Activated naive CD4-positive, alpha-beta T cell treated with anti-CD3 and anti-CD28 coated beads, Interleukin-2, amount 50 U/mL, for 24 hours (primary cell): ENCODE data around the gene NEDD4L.

Source experiments
- H3K27ac Mint-ChIP-seq: one replicate; pipeline ENCODE4 v1.8.0; 2021; ENCODE audit warnings: mild to moderate bottlenecking, mixed read lengths
- H3K27me3 Mint-ChIP-seq: one replicate; pipeline ENCODE4 v1.8.0; 2021; ENCODE audit warnings: mixed read lengths
- H3K36me3 Mint-ChIP-seq: one replicate; pipeline ENCODE4 v1.8.0; 2021; ENCODE audit warnings: mixed read lengths
- H3K4me1 Mint-ChIP-seq: one replicate; pipeline ENCODE4 v1.8.0; 2021; ENCODE audit warnings: mixed read lengths
- H3K4me3 Mint-ChIP-seq: one replicate; pipeline ENCODE4 v1.8.0; 2021; ENCODE audit warnings: mild to moderate bottlenecking, mixed read lengths
- H3K9me3 Mint-ChIP-seq: one replicate; pipeline ENCODE4 v1.8.0; 2021; ENCODE audit warnings: mixed read lengths

Gene NEDD4L

GRCh38 chr18:58394046-58394445 is 350.0 kb downstream of the NEDD4L start:
- Mint-ChIP-seq H3K27me3 (no peaks in the 10 kb centered on the region), H3K27ac (no peak overlapping the region), H3K9me3 (no peaks in the 10 kb centered on the region), H3K4me1 (peaks cover 5% of the 10 kb centered on the region), H3K36me3 (no peaks in the 10 kb centered on the region), H3K4me3 (no peak overlapping the region)

- Mint-ChIP-seq H3K27me3 (no peaks in the 10 kb centered on the region), H3K27ac (no peak overlapping the region), H3K4me1 (peaks cover 5% of the 10 kb centered on the region), H3K36me3 (no peaks in the 10 kb centered on the region), H3K9me3 (no peaks in the 10 kb centered on the region), H3K4me3 (no peak overlapping the region)
These were observed 350.8 kb downstream of the NEDD4L start for GRCh38 chr18:58394602-58395425.

- Mint-ChIP-seq H3K4me3 (no peak overlapping the region), H3K4me1 (peaks cover 19% of the 10 kb centered on the region), H3K27ac (no peak overlapping the region), H3K27me3 (no peaks in the 10 kb centered on the region), H3K9me3 (no peaks in the 10 kb centered on the region), H3K36me3 (no peaks in the 10 kb centered on the region)
These were observed 352.1 kb downstream of the NEDD4L start for GRCh38 chr18:58396144-58396543.

GRCh38 chr18:58396966-58397365 is 352.9 kb downstream of the NEDD4L start:
- Mint-ChIP-seq H3K4me3 (no peak overlapping the region), H3K27me3 (no peaks in the 10 kb centered on the region), H3K36me3 (no peaks in the 10 kb centered on the region), H3K4me1 (peaks cover 23% of the 10 kb centered on the region), H3K27ac (no peak overlapping the region), H3K9me3 (no peaks in the 10 kb centered on the region)

GRCh38 chr18:58397385-58398132 is 353.5 kb downstream of the NEDD4L start:
- Mint-ChIP-seq H3K4me1 (peaks cover 27% of the 10 kb centered on the region), H3K27me3 (no peaks in the 10 kb centered on the region), H3K36me3 (no peaks in the 10 kb centered on the region), H3K9me3 (no peaks in the 10 kb centered on the region), H3K4me3 (no peak overlapping the region), H3K27ac (no peak overlapping the region)

- Mint-ChIP-seq H3K27me3 (no peaks in the 10 kb centered on the region), H3K36me3 (no peaks in the 10 kb centered on the region), H3K4me3 (no peak overlapping the region), H3K27ac (no peak overlapping the region), H3K4me1 (peaks cover 27% of the 10 kb centered on the region), H3K9me3 (no peaks in the 10 kb centered on the region)
These were observed 354.8 kb downstream of the NEDD4L start for GRCh38 chr18:58398648-58399398.

GRCh38 chr18:58400331-58400870 is 356.4 kb downstream of the NEDD4L start:
- H3K27me3 Mint-ChIP-seq, result no peaks in the 10 kb centered on the region
- no peaks in the 10 kb centered on the region for H3K36me3 Mint-ChIP-seq
- H3K4me3 Mint-ChIP-seq, result peak overlapping the region; percentile 13
- H3K27ac Mint-ChIP-seq, result peak overlapping the region; percentile 10
- peaks cover 27% of the 10 kb centered on the region for H3K4me1 Mint-ChIP-seq
- H3K9me3 Mint-ChIP-seq, result no peaks in the 10 kb centered on the region

GRCh38 chr18:58401191-58401590 is 357.2 kb downstream of the NEDD4L start:
- no peaks in the 10 kb centered on the region for H3K27me3 Mint-ChIP-seq

GRCh38 chr18:58402247-58402646 is 358.2 kb downstream of the NEDD4L start:
- H3K4me3 Mint-ChIP-seq, result no peak overlapping the region
- H3K36me3 Mint-ChIP-seq, result no peaks in the 10 kb centered on the region
- H3K27ac Mint-ChIP-seq, result no peak overlapping the region
- H3K27me3 Mint-ChIP-seq, result no peaks in the 10 kb centered on the region
- H3K4me1 Mint-ChIP-seq, result peaks cover 22% of the 10 kb centered on the region
- H3K9me3 Mint-ChIP-seq, result no peaks in the 10 kb centered on the region

More at GRCh38 chr18:58401191-58401590, 357.2 kb downstream of the NEDD4L start:
- no peaks in the 10 kb centered on the region for H3K36me3 Mint-ChIP-seq
- peaks cover 22% of the 10 kb centered on the region for H3K4me1 Mint-ChIP-seq
- H3K27ac Mint-ChIP-seq, result peak overlapping the region; percentile 4
- H3K4me3 Mint-ChIP-seq, result no peak overlapping the region
- no peaks in the 10 kb centered on the region for H3K9me3 Mint-ChIP-seq

- no peak overlapping the region for H3K27ac Mint-ChIP-seq
- no peaks in the 10 kb centered on the region for H3K9me3 Mint-ChIP-seq
- H3K4me3 Mint-ChIP-seq, result no peak overlapping the region
- no peaks in the 10 kb centered on the region for H3K27me3 Mint-ChIP-seq
- H3K36me3 Mint-ChIP-seq, result no peaks in the 10 kb centered on the region
- peaks cover 22% of the 10 kb centered on the region for H3K4me1 Mint-ChIP-seq
These were observed 359.1 kb downstream of the NEDD4L start for GRCh38 chr18:58402951-58403702.

GRCh38 chr18:58403799-58404455 is 359.9 kb downstream of the NEDD4L start:
- Mint-ChIP-seq H3K36me3 (no peaks in the 10 kb centered on the region), H3K27me3 (no peaks in the 10 kb centered on the region), H3K4me3 (no peak overlapping the region), H3K4me1 (peaks cover 22% of the 10 kb centered on the region), H3K27ac (no peak overlapping the region), H3K9me3 (no peaks in the 10 kb centered on the region)

- H3K4me3 Mint-ChIP-seq, result no peak overlapping the region
- peaks cover 17% of the 10 kb centered on the region for H3K4me1 Mint-ChIP-seq
- H3K27me3 Mint-ChIP-seq, result no peaks in the 10 kb centered on the region
- no peaks in the 10 kb centered on the region for H3K36me3 Mint-ChIP-seq
- no peak overlapping the region for H3K27ac Mint-ChIP-seq
- H3K9me3 Mint-ChIP-seq, result no peaks in the 10 kb centered on the region
These were observed 361.3 kb downstream of the NEDD4L start for GRCh38 chr18:58405107-58405898.

- Mint-ChIP-seq H3K9me3 (no peaks in the 10 kb centered on the region), H3K36me3 (no peaks in the 10 kb centered on the region), H3K27me3 (no peaks in the 10 kb centered on the region), H3K27ac (no peak overlapping the region), H3K4me3 (no peak overlapping the region), H3K4me1 (peaks cover under 1% of the 10 kb centered on the region)
These were observed 363.2 kb downstream of the NEDD4L start for GRCh38 chr18:58407263-58407648.
